Ovary (tissue), 9 donors: ENCODE results near the gene SHANK2. TPM values are rescaled to one million over a fixed set of nuclear protein-coding genes. Genes with fewer than 3 reads are reported as not detected.

Experiments
- DNase-seq, 5 donors: peaks; one replicate each; pipeline ENCODE4 v3.0.0-alpha.2; 2019 to 2020
- H3K27ac ChIP-seq, 2 donors: fragments of 200-600 bp; one replicate each; pipeline versions ENCODE4 v1.5.1 to v1.8.0; 2019 to 2022
- H3K27me3 ChIP-seq: fragments of 200-600 bp; one replicate; pipeline ENCODE4 v1.8.0; 2022
- H3K36me3 ChIP-seq: fragments of 200-600 bp; sonication (generic); one replicate; pipeline ENCODE4 v1.5.1; 2019
- H3K4me1 ChIP-seq: one replicate; pipeline ENCODE4 v1.8.1; 2013; ENCODE audit warnings: mild to moderate bottlenecking, moderate library complexity; ENCODE audit not compliant: insufficient read depth
- H3K4me3 ChIP-seq: fragments of 200-600 bp; sonication (generic); one replicate; pipeline ENCODE4 v1.5.1; 2017
- H3K9me3 ChIP-seq, 2 donors: fragments of 200-600 bp in 1 of 2; sonication (generic) in 1 of 2; one replicate each; pipeline versions ENCODE4 v1.5.1 to v1.8.1; 2013 to 2019; ENCODE audit warnings: mild to moderate bottlenecking in 1 of 2, moderate library complexity in 1 of 2
- CTCF ChIP-seq, 3 donors: fragments of 450-650 bp in 2 of 3; fragments of 200-600 bp in 1 of 3; IDR thresholded peaks; one replicate each; pipeline versions ENCODE4 v1.5.1 to v1.8.0; 2016 to 2022; ENCODE audit warnings: antibody characterized with exemption in 3 of 3, mild to moderate bottlenecking in 1 of 3
- EP300 ChIP-seq: sonication (generic); formaldehyde crosslinking; IDR thresholded peaks from one replicate; pipeline ENCODE4 v1.6.1; 2017; ENCODE audit warnings: antibody characterized with exemption
- POLR2A ChIP-seq: fragments of 450-650 bp; IDR thresholded peaks from one replicate; pipeline ENCODE4 v1.6.1; 2017; ENCODE audit warnings: antibody characterized with exemption, mild to moderate bottlenecking, moderate library complexity
- WGBS, 3 donors: extraction: QIAGEN DNeasy Blood & Tissue Kit in 1 of 3; methylation state at CpG; one replicate each; pipeline versions ENCODE4 v1.1.5 to v1.1.7; 2013 to 2017; 5-methylcytosine and 5-hydroxymethylcytosine counted together
- intact Hi-C, 4 donors: fragments of 100-400 bp; cut with DNase I; formaldehyde crosslinking; loops; one replicate each; pipeline versions ENCODE4 v1.11.0 to v1.15.1; 2022 to 2023
- polyA plus RNA-seq, 2 donors: library from polyadenylated mRNA; stranded (reverse); fragments of 200-250 nt in 1 of 2; fragments of 350-450 nt in 1 of 2; fragmentation: Illumina TruSeq in 1 of 2; extraction: RNeasy Lipid Tissue Mini Kit (QIAGEN cat#74804) in 1 of 2; gene quantifications; one replicate each; pipeline ENCODE4 v1.2.3, GENCODE V29; 2013 to 2014
- total RNA-seq, 7 donors: library from RNA; depleted of rRNA in 2 of 7; stranded (reverse); fragments of >200 nt in 2 of 7; fragmentation: NEBNext Ultra II Directional in 3 of 7; extraction: Animal tissue kit (Norgen Biotek cat#: 25700) in 3 of 7; gene quantifications; one replicate each; pipeline versions ENCODE4 v1.1.0 to v1.2.4, GENCODE V29; 2016 to 2023
- donor health status: DM: no; HTN: no; CAD: no; lungs with moderate emphysema.
- donor health status: DM: no; HTN: no; CAD: no.
- donor health status: Bipolar disorder and iron deficiency.
- donor health status: DM: yes; HTN: yes; CAD: no.
- donor health status: DM: no; HTN: no; CAD: no.
- donor health status: DM: yes; HTN: yes; CAD: no.

The SHANK2 gene
- total and polyA plus RNA-seq, 9 donors = 0.05 to 40.4 (median 2.3) TPM; not detected in 1

DNA sequence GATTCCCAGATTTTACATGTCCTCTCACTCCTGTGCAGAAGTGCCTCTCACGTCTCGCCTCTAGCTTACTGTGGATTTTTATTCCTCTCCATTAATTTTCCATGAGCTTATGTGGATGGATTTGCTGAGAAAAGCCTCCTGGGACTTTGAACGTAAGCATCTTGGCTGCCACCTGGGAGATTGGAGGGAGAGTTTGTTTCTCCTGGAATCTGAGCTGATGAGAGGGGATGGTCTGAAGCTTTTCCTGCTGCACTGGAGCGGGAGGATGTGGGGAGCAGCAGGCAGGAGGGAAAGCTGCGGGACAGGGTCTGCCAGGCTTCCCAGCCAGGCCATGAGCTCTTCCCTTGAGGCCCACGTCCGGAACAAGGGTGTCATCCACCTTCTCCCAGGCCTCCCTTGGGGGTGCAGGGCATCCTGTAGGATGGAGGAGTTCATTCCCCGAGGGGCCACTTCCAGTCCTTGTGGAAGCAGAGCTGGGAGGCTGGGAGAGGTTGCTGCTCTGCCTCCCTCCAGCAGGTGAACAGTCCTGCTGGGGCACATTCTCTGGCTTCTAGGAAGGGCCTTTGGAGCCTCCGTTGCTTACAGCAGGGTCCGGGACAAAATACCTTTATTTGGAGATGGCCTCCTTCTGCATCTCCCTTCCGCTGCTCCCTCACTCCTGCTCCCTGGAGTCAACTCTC, 3.6 kb upstream of the SHANK2 start:
- Histone ChIP-seq H3K4me1 (no peaks in the 10 kb centered on the region), H3K4me3 (no peak overlapping the region), H3K27ac (no peak overlapping the region), H3K9me3 (no peaks in the 10 kb centered on the region), H3K27me3 (no peaks in the 10 kb centered on the region), H3K36me3 (no peaks in the 10 kb centered on the region)
- intact Hi-C loops = no loop called here
- WGBS, 3 donors = 46 to 55% (median 50%) methylated on average over 11 of the region's 11 CpGs
- DNase-seq = no peak
- no peak for TF ChIP-seq CTCF (IDR thresholded peaks at IDR 0.05)
- no peak for TF ChIP-seq POLR2A
- no peak for TF ChIP-seq EP300

DNA sequence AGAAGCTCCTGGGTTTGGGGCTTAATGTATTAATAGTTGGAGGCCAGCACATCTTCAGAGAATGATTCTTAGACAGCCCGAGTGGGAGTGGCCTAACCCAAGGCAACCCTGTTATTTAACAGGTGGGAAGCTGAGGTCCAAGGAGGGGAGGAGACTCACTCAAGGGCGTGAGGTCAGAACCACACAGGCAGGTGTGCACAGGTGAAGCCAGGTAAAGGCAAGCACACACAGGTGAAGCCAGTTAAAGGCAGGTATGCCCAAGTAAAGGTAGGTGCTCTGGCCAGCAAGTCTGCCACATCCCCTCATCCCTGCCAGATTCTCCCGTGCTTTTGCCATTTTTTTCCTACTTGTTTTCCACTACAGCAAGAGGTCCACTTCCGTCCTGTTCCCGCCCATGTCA, 2.9 kb upstream of the SHANK2 start:
- H3K27me3 ChIP-seq = no peaks in the 10 kb centered on the region
- WGBS, 3 donors = 68 to 72% (median 68%) methylated on average over 5 of the region's 5 CpGs
- intact Hi-C loops = no loop called here

DNA sequence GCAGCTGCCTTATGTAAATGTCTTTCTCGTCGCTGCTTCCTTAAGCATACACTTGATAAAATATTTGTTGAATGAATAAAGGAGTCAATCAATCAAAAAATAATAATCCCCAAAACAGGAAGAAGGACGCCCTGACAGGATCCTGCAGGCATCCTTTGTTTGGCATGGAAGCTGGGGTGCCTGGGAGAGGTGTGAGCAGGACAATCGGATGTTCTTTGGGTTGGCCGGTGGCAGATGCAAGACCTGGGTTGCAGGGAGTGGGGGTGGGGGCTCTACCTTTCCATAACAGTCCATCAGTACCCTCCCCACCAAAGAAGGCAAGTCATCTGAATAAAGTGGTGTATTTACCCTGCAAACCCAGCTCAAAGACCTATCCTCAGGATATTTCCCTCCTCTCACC, 1.4 kb upstream of the SHANK2 start:
- Histone ChIP-seq H3K4me1 (no peaks in the 10 kb centered on the region), H3K27me3 (no peaks in the 10 kb centered on the region), H3K9me3 (no peaks in the 10 kb centered on the region), H3K27ac (no peak overlapping the region), H3K4me3 (no peak overlapping the region), H3K36me3 (no peaks in the 10 kb centered on the region)
- DNase-seq = no peak
- TF ChIP-seq EP300 (no peak), POLR2A (no peak)
- WGBS, 3 donors = 76 to 81% (median 76%) methylated on average over 5 of the region's 5 CpGs
- intact Hi-C loops = no loop called here

More for the DNA sequence above, 2.9 kb upstream of the SHANK2 start:
- H3K4me1 ChIP-seq = no peaks in the 10 kb centered on the region
- no peaks in the 10 kb centered on the region for H3K36me3 ChIP-seq
- no peak overlapping the region for H3K4me3 ChIP-seq
- DNase-seq = no peak
- TF ChIP-seq CTCF (IDR thresholded peaks at IDR 0.05) = no peak
- no peak for TF ChIP-seq EP300
- TF ChIP-seq POLR2A = no peak
- H3K9me3 ChIP-seq = no peaks in the 10 kb centered on the region
- no peak overlapping the region for H3K27ac ChIP-seq

- Histone ChIP-seq H3K4me1 (no peaks in the 10 kb centered on the region), H3K4me3 (peak overlapping the region; percentile 12), H3K36me3 (no peaks in the 10 kb centered on the region), H3K27me3 (no peaks in the 10 kb centered on the region), H3K9me3 (no peaks in the 10 kb centered on the region), H3K27ac (no peak overlapping the region)
- 3 to 4% (median 3%) methylated on average over 31 to 40 of the region's 40 CpGs for WGBS, 3 donors
- intact Hi-C loops = no loop called here
- TF ChIP-seq CTCF (IDR thresholded peaks at IDR 0.05) (no peak), EP300 (no peak), POLR2A (no peak)
- no peak for DNase-seq
Measured at GRCh38 chr11:71252770-71253730, 673 bp upstream of the SHANK2 start.
